ENCODE results near the gene OR8G1.

Gene OR8G1

GRCh38 chr11:124199702-124200101 lies 41.2 kb upstream of the OR8G1 start:
- no peak for DNase-seq (ENCODE audit: extremely low read depth, low read depth)
- TF ChIP-seq CTCF (IDR thresholded peaks at IDR 0.05; ENCODE audit: low read depth, low read length): no peak

GRCh38 chr11:124200671-124201070 lies 40.2 kb upstream of the OR8G1 start:
- DNase-seq (ENCODE audit: extremely low read depth, low read depth): no peak
- no peak for TF ChIP-seq CTCF (IDR thresholded peaks at IDR 0.05; ENCODE audit: low read depth, low read length)

GRCh38 chr11:124202951-124203350 lies 37.9 kb upstream of the OR8G1 start:
- no peak for DNase-seq (ENCODE audit: extremely low read depth, low read depth)
- TF ChIP-seq CTCF (IDR thresholded peaks at IDR 0.05; ENCODE audit: low read depth, low read length): no peak

GRCh38 chr11:124204008-124204407 lies 36.9 kb upstream of the OR8G1 start:
- no peak for DNase-seq (ENCODE audit: extremely low read depth, low read depth)
- TF ChIP-seq CTCF (IDR thresholded peaks at IDR 0.05; ENCODE audit: low read depth, low read length): no peak

GRCh38 chr11:124207102-124207792 lies 33.6 kb upstream of the OR8G1 start:
- no peak for DNase-seq (ENCODE audit: extremely low read depth, low read depth)
- no peak for TF ChIP-seq CTCF (IDR thresholded peaks at IDR 0.05; ENCODE audit: low read depth, low read length)

- DNase-seq (ENCODE audit: extremely low read depth, low read depth): no peak
- no peak for TF ChIP-seq CTCF (IDR thresholded peaks at IDR 0.05; ENCODE audit: low read depth, low read length)
These were observed 31.0 kb upstream of the OR8G1 start for GRCh38 chr11:124209824-124210357.

GRCh38 chr11:124210421-124210820 lies 30.5 kb upstream of the OR8G1 start:
- TF ChIP-seq CTCF (IDR thresholded peaks at IDR 0.05; ENCODE audit: low read depth, low read length): no peak
- no peak for DNase-seq (ENCODE audit: extremely low read depth, low read depth)
